ENCODE results near the gene SEZ6L2. TPM values are rescaled to one million over a fixed set of nuclear protein-coding genes. Genes with fewer than 3 reads are reported as not detected.

The SEZ6L2 gene
- total RNA-seq, 2 experiments from 2014 or later, result not detected

DNA sequence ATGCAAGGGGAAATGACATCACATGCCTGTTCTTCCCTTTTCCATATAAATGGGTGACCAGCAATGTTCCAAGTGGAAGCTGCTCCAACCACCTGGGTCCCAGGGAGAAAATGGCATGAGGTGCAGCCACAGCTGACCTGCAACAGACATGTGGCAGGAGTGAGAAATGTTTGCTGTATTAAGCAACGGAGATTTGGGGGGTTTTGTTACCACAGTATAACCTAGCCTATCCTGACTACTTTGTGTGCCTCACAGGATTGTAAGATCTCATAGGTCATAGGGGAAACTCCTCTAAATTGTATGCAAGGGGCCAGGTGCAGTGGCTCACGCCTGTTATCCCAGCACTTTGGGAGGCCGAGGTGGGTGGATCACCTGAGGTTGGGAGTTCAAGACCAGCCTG, 48.4 kb downstream of the SEZ6L2 start:
- H3K9me3 Mint-ChIP-seq, result no peaks in the 10 kb centered on the region
- no peak overlapping the region for H3K27ac Mint-ChIP-seq
- no peak for ATAC-seq (ENCODE audit: low read depth)
- DNase-seq, result no peak
- peaks cover 4% of the 10 kb centered on the region for H3K4me1 Mint-ChIP-seq
- H3K4me3 Mint-ChIP-seq, result no peak overlapping the region
- no peaks in the 10 kb centered on the region for H3K27me3 Mint-ChIP-seq
- H3K36me3 Mint-ChIP-seq, result peaks cover 17% of the 10 kb centered on the region
- POLR2A ChIA-PET, result interaction anchor here (1.2 kb wide), 1 partner anchor 34 kb away, joined by 3 read pairs; no protein-coding TSS in a partner anchor

DNA sequence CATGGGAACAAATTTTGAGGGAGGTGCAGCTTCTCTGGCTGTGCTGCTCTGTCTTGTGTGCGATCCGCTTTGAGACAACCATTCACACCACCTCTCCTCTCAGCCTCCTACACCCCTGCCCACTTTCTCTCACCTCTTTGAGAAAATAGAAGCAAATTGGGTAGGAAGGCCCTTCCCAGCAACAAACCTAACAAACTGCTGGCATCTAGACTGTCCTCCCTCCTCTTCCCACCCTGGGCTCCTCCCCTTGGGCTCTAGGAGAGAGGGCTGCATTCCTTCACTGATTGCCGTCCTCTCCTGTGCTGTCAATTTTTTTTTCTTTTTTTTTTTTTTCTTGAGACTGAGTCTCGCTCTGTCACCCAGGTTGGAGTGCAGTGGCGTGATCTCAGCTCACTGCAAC, 49.8 kb downstream of the SEZ6L2 start:
- ATAC-seq (ENCODE audit: low read depth) (no peak), DNase-seq (no peak)
- no peak overlapping the region for H3K27ac Mint-ChIP-seq
- no peaks in the 10 kb centered on the region for H3K9me3 Mint-ChIP-seq
- H3K27me3 Mint-ChIP-seq, result no peaks in the 10 kb centered on the region
- POLR2A ChIA-PET, result interaction anchor here (0.9 to 2.3 kb wide), 3 partner anchors 29 to 146 kb away, joined by 5 to 25 read pairs (median 18); partner anchors contain the start of gene MVP
- no peak overlapping the region for H3K4me3 Mint-ChIP-seq
- peaks cover 17% of the 10 kb centered on the region for H3K36me3 Mint-ChIP-seq
- H3K4me1 Mint-ChIP-seq, result peaks cover 4% of the 10 kb centered on the region

DNA sequence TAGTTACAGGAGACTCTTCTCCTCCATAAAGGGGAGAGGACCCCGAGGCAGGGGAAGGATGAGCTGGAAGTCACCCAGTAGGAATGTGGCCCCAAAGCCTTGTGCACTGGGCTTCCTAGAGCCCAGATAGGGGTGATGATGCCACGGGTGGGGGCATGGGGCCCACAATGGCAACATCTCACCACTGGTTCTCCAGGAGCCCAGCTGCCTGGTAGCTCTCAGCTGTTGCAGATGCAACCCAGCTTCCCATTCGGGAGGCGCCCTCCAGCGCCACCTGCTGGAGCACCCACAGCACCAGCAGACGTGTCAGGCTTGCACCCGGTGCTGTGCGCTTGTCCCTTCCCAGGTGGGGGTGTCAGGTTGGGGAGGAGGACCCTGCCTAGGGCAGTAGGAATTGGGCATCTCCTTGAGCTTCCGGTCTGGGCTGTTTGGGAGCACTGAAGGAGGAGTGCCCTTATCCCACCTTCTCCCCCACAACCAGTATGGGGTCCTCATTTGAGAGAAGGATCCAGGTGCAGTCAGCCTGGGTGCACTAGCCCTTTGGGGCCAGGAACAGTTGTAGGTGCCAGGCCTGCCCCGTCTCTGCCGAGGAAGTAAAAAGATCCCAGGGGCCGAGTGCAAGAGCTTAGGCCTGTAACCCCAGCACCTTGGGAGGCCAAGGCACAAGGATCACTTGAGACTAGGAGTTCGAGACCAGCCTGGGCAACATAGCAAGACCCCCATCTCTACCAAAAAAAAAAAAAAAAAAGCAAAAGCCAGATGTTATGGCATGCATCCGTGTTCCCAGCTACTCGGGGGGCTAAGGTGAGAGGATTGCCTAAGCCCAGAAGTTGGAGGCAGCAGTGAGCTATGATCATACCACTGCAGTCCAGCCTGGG, 50.7 kb downstream of the SEZ6L2 start:
- ATAC-seq (ENCODE audit: low read depth), result peak; percentile 92
- H3K27ac Mint-ChIP-seq, result no peak overlapping the region

DNA sequence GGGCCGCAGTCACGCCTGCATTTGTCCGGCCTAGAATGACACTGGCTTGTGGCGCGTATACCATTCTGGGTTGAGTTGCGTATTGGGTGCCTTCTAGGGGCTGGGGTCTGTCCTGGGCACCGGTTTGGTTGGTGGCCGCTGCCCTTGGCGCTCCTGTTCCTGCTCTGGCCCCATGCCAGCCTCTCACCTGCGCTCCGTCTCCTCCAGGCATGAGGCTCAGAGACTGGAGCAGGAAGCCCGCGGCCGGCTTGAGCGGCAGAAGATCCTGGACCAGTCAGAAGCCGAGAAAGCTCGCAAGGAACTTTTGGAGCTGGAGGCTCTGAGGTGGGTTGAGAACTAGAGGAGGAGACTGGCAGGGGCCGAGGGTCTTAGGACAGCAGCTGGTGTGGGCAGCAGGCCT, 53.7 kb downstream of the SEZ6L2 start:
- Mint-ChIP-seq H3K36me3 (peaks cover 19% of the 10 kb centered on the region), H3K4me3 (no peak overlapping the region), H3K4me1 (peaks cover 4% of the 10 kb centered on the region), H3K27ac (no peak overlapping the region), H3K27me3 (no peaks in the 10 kb centered on the region), H3K9me3 (no peaks in the 10 kb centered on the region)
- DNase-seq (no peak), ATAC-seq (ENCODE audit: low read depth) (no peak)
- POLR2A ChIA-PET, result interaction anchor here (1.2 kb wide), 1 partner anchor 36 kb away, joined by 3 read pairs; no protein-coding TSS in a partner anchor

More for the DNA sequence above, 50.7 kb downstream of the SEZ6L2 start:
- Mint-ChIP-seq H3K27me3 (no peaks in the 10 kb centered on the region), H3K9me3 (no peaks in the 10 kb centered on the region), H3K36me3 (peaks cover 17% of the 10 kb centered on the region), H3K4me3 (no peak overlapping the region), H3K4me1 (peaks cover 4% of the 10 kb centered on the region)
- POLR2A ChIA-PET, result interaction anchor here (0.7 to 2.5 kb wide), 13 partner anchors 21 to 157 kb away, joined by 3 to 25 read pairs (median 5); partner anchors contain the start of genes KIF22, MVP and PAGR1
- peak; percentile 89 for DNase-seq

DNA sequence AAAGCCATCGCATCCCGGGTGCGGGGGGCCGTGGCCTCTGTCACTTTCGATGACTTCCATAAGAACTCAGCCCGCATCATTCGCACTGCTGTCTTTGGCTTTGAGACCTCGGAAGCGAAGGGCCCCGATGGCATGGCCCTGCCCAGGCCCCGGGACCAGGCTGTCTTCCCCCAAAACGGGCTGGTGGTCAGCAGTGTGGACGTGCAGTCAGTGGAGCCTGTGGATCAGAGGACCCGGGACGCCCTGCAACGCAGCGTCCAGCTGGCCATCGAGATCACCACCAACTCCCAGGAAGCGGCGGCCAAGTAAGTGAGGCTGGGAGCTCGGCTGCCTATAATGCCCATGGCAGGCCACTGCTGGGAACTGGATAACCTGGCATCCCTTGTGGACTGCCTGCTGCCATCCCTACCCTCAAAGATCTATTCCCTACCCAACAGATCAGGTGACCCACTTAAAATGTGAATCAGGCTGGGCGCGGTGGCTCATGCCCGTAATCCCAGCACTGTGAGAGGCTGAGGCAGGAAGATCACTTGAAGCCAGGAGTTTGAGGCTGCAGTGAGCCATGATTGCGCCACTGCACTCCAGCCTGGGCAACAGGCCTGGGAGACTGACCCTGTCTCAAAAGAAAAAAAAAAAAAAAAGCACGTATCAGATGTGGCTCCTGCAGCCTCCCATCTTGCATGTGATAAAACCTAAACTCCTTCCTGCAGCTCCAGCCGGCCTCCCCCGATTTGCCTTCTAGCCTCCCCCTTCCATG, 54.6 kb downstream of the SEZ6L2 start:
- H3K27me3 Mint-ChIP-seq, result no peaks in the 10 kb centered on the region
- DNase-seq (no peak), ATAC-seq (ENCODE audit: low read depth) (no peak)
- peaks cover 13% of the 10 kb centered on the region for H3K36me3 Mint-ChIP-seq
- H3K4me1 Mint-ChIP-seq, result peaks cover 4% of the 10 kb centered on the region
- peak overlapping the region; percentile 15 for H3K27ac Mint-ChIP-seq
- no peaks in the 10 kb centered on the region for H3K9me3 Mint-ChIP-seq
- H3K4me3 Mint-ChIP-seq, result no peak overlapping the region
- POLR2A ChIA-PET, result no interaction called here

DNA sequence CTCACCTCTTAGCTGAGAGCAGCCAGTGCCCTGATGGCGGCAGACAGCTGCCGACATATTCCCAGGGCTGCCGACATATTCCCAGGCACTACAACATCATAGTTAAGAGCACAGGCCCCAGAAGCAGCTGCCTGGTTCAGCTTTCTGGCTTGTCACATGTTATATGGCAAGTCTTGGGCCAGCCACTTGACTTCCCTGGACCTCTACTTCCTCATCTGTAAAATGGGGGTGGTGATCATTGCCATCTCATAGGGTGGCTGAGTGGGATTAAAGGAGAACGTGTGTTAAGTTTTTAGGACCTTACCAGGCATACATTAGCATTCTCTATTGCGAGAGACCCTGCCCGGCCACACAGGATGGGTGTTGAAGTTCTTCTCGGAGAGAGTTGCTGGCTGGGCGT, 55.4 kb downstream of the SEZ6L2 start:
- DNase-seq (no peak), ATAC-seq (ENCODE audit: low read depth) (no peak)
- H3K4me3 Mint-ChIP-seq, result no peak overlapping the region
- no peak overlapping the region for H3K27ac Mint-ChIP-seq
- H3K4me1 Mint-ChIP-seq, result peaks cover 4% of the 10 kb centered on the region
- peaks cover 17% of the 10 kb centered on the region for H3K36me3 Mint-ChIP-seq
- POLR2A ChIA-PET, result interaction anchor here (0.6 to 1.3 kb wide), 3 partner anchors 20 to 54 kb away, joined by 3 to 6 read pairs (median 3); partner anchors contain the start of genes KIF22 and PAGR1
- no peaks in the 10 kb centered on the region for H3K27me3 Mint-ChIP-seq
- H3K9me3 Mint-ChIP-seq, result no peaks in the 10 kb centered on the region

DNA sequence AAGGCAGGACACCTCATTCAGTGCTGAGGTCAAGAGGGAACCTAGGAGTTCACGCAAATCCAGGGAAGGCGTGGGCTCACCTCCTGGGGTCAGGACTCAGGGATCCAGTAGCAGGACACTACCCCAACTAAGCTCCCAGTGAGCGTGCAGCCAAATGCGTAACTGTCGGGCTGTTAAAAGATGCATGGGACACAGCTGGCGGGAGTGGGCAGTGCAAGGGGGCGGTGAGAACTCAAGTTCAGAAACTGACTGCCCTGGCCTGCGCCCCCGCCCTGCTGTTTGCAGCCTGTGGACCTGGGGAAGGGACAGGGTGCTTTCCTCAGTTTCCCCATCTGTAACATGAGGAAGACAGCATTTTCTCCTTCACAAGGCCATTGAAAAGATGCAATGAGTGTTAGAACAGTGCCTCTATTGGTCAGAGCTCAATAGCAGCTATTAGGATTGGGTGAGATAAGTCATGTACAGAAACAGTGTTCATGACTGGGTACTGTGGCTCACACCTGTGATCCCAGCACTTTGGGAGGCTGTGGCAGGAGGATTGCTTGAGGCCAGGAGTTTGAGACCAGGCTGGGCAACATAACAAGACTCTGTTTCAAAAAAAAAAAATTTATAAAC, 56.5 kb downstream of the SEZ6L2 start:
- peaks cover 14% of the 10 kb centered on the region for H3K36me3 Mint-ChIP-seq
- POLR2A ChIA-PET, result interaction anchor here (0.5 to 1.3 kb wide), 3 partner anchors 15 to 53 kb away, joined by 3 to 5 read pairs (median 3); partner anchors contain the start of genes KIF22 and PAGR1
- H3K9me3 Mint-ChIP-seq, result no peaks in the 10 kb centered on the region
- peak overlapping the region; percentile 64 for H3K27ac Mint-ChIP-seq
- ATAC-seq (ENCODE audit: low read depth), result no peak
- H3K4me3 Mint-ChIP-seq, result no peak overlapping the region
- H3K4me1 Mint-ChIP-seq, result no peaks in the 10 kb centered on the region
- no peak for DNase-seq
- H3K27me3 Mint-ChIP-seq, result no peaks in the 10 kb centered on the region

DNA sequence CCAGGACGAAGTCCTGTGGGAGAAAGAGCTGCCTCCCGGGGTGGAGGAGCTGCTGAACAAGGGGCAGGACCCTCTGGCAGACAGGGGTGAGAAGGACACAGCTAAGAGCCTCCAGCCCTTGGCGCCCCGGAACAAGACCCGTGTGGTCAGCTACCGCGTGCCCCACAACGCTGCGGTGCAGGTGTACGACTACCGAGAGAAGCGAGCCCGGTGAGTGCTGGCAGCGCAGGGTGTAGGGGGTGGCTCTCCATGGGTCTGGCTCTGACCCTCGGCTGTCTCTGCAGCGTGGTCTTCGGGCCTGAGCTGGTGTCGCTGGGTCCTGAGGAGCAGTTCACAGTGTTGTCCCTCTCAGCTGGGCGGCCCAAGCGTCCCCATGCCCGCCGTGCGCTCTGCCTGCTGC, 57.7 kb downstream of the SEZ6L2 start:
- Mint-ChIP-seq H3K9me3 (no peaks in the 10 kb centered on the region), H3K27me3 (no peaks in the 10 kb centered on the region), H3K27ac (no peak overlapping the region), H3K4me3 (no peak overlapping the region), H3K36me3 (peaks cover 13% of the 10 kb centered on the region), H3K4me1 (no peaks in the 10 kb centered on the region)
- POLR2A ChIA-PET, result no interaction called here
- no peak for ATAC-seq (ENCODE audit: low read depth)
- DNase-seq, result no peak

DNA sequence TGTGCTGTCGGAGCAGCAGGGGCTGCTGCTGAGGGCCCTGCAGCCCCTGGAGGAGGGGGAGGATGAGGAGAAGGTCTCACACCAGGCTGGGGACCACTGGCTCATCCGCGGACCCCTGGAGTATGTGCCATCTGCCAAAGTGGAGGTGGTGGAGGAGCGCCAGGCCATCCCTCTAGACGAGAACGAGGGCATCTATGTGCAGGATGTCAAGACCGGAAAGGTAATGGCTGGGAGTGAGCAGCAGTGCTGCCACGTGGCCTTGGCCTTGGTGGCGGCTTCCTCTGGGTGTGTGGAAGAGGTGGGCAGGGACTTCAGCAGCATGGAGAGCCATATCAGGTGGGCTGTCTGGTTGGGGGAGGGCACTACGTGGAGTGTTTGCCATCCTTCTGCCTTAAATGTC, 59.1 kb downstream of the SEZ6L2 start:
- H3K4me3 Mint-ChIP-seq, result no peak overlapping the region
- ATAC-seq (ENCODE audit: low read depth) (no peak), DNase-seq (no peak)
- H3K4me1 Mint-ChIP-seq, result no peaks in the 10 kb centered on the region
- H3K9me3 Mint-ChIP-seq, result no peaks in the 10 kb centered on the region
- H3K27me3 Mint-ChIP-seq, result no peaks in the 10 kb centered on the region
- peaks cover 19% of the 10 kb centered on the region for H3K36me3 Mint-ChIP-seq
- POLR2A ChIA-PET, result interaction anchor here (0.7 to 1.2 kb wide), 3 partner anchors 20 to 141 kb away, joined by 4 to 12 read pairs (median 7); partner anchors contain the start of gene C16orf54
- H3K27ac Mint-ChIP-seq, result no peak overlapping the region

DNA sequence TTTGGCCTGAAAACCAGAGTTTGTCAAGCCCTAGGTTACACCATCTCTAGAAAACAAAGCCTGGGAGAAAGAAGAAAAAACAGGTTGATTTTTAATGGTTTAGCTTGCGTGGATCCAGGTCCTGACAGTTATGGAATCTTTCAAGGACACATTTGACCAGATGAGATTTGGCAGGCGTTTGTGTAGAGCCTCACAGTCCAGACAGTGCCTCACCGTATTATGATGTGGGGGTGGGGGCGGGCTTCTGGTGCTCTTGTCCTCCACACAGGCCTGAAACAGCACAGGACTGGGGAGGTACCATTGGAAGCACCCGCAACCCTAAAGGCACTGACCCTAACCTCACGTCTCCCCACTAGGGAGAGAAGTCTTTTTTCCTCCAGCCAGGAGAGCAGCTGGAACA, 59.5 kb downstream of the SEZ6L2 start:
- Mint-ChIP-seq H3K27me3 (no peaks in the 10 kb centered on the region), H3K4me1 (no peaks in the 10 kb centered on the region), H3K4me3 (no peak overlapping the region), H3K9me3 (no peaks in the 10 kb centered on the region), H3K27ac (no peak overlapping the region), H3K36me3 (peaks cover 19% of the 10 kb centered on the region)
- no peak for DNase-seq
- ATAC-seq (ENCODE audit: low read depth), result no peak
- POLR2A ChIA-PET, result interaction anchor here (0.7 to 1.4 kb wide), 5 partner anchors 20 to 891 kb away, joined by 3 to 12 read pairs (median 5); partner anchors contain the start of gene C16orf54

DNA sequence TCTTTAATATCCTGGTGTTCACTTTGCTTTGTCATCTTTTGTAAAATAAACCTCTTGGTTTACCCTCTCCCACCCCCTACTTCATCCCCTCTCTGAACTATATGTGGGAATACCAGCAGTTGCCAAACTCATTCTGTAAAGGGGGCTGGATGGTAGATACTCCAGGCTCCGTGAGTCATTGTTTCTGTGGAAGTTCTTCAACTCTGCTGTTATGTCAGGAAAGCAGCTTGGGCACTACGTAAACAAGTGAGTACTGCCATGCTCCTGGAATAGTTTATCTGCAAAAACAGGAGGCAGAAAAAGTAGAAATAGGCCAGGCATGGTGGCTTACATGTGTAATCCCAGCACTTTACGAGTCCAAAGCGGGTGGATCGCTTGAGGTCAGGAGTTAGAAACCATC, 61.5 kb downstream of the SEZ6L2 start:
- Mint-ChIP-seq H3K27ac (no peak overlapping the region), H3K4me3 (no peak overlapping the region), H3K4me1 (no peaks in the 10 kb centered on the region), H3K27me3 (no peaks in the 10 kb centered on the region), H3K9me3 (no peaks in the 10 kb centered on the region), H3K36me3 (peaks cover 21% of the 10 kb centered on the region)
- DNase-seq (no peak), ATAC-seq (ENCODE audit: low read depth) (no peak)
- POLR2A ChIA-PET, result interaction anchor here (1.7 kb wide), 1 partner anchor 11 kb away, joined by 10 read pairs; no protein-coding TSS in a partner anchor

DNA sequence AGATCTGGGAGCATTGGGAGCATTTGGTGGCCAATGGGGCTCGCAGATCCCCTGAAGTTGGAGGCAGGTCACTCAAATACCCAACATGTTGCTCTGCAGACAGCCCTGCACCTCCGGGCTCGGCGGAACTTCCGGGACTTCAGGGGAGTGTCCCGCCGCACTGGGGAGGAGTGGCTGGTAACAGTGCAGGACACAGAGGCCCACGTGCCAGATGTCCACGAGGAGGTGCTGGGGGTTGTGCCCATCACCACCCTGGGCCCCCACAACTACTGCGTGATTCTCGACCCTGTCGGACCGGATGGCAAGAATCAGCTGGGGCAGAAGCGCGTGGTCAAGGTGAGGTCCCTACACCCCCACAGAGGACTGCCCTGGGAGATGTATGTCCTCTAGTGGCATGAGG, 62.7 kb downstream of the SEZ6L2 start:
- H3K9me3 Mint-ChIP-seq, result no peaks in the 10 kb centered on the region
- POLR2A ChIA-PET, result interaction anchor here (0.6 to 0.7 kb wide), 2 partner anchors 18 to 52 kb away, joined by 3 to 4 read pairs; no protein-coding TSS in a partner anchor
- no peak for DNase-seq
- no peak overlapping the region for H3K27ac Mint-ChIP-seq
- H3K4me1 Mint-ChIP-seq, result no peaks in the 10 kb centered on the region
- H3K4me3 Mint-ChIP-seq, result no peak overlapping the region
- peaks cover 30% of the 10 kb centered on the region for H3K36me3 Mint-ChIP-seq
- no peak for ATAC-seq (ENCODE audit: low read depth)
- no peaks in the 10 kb centered on the region for H3K27me3 Mint-ChIP-seq

DNA sequence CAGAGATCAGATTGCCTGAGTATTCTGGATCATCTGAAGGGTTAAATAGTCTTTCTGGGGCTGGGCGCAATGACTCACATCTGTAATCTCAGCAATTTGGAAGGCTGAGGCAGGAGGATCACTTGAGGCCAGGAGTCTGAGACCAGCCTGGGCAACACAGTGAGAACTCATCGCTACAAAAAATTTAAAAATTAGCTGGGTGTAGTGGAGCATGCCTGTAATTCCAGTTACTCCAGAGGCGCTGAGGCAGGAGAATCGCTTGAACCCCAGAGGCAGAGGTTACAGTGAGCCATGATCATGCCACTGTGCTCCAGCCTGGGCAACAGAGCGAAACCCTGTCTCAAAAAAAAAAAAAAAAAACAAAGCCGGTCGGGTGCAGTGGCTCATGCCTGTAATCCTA, 63.4 kb downstream of the SEZ6L2 start:
- DNase-seq (no peak), ATAC-seq (ENCODE audit: low read depth) (no peak)
- no peak overlapping the region for H3K4me3 Mint-ChIP-seq
- H3K9me3 Mint-ChIP-seq, result no peaks in the 10 kb centered on the region
- H3K36me3 Mint-ChIP-seq, result peaks cover 29% of the 10 kb centered on the region
- no peak overlapping the region for H3K27ac Mint-ChIP-seq
- peaks cover 1% of the 10 kb centered on the region for H3K4me1 Mint-ChIP-seq
- no peaks in the 10 kb centered on the region for H3K27me3 Mint-ChIP-seq
- POLR2A ChIA-PET, result interaction anchor here (0.6 to 0.7 kb wide), 2 partner anchors 17 to 52 kb away, joined by 3 to 4 read pairs; no protein-coding TSS in a partner anchor

Data from activated naive CD8-positive, alpha-beta T cell treated with anti-CD3 and anti-CD28 coated beads, Interleukin-2, amount 10 ng/mL, durations not matched to agents 7 days and 5 days (primary cell).